Urinary bladder (tissue), 4 donors: Measurements from ENCODE around the gene TNNI2. TPM values are rescaled to one million over a fixed set of nuclear protein-coding genes. Genes with fewer than 3 reads are reported as not detected.
A peak's percentile ranks its signal among the peaks of the same experiment; 100 is the strongest.

ENCODE experiments used
- DNase-seq: peaks from one replicate; pipeline ENCODE4 v3.0.0-alpha.2; 2015; ENCODE audit errors: extremely low spot score
- H3K27ac ChIP-seq: one replicate; pipeline ENCODE4 v1.5.1; 2013; ENCODE audit warnings: low read depth, mild to moderate bottlenecking, moderate library complexity
- H3K36me3 ChIP-seq: one replicate; pipeline ENCODE4 v1.6.1; 2013; ENCODE audit warnings: mild to moderate bottlenecking, moderate library complexity; ENCODE audit not compliant: insufficient read depth
- H3K4me1 ChIP-seq: one replicate; pipeline ENCODE4 v1.6.1; 2013; ENCODE audit warnings: mild to moderate bottlenecking, moderate library complexity; ENCODE audit not compliant: insufficient read depth
- H3K4me3 ChIP-seq: one replicate; pipeline ENCODE4 v1.5.1; 2013; ENCODE audit warnings: low read depth, low read length
- WGBS: extraction: QIAGEN DNeasy Blood & Tissue Kit; methylation state at CpG from one replicate; pipeline ENCODE4 v1.1.7; 2013; 5-methylcytosine and 5-hydroxymethylcytosine counted together
- polyA plus RNA-seq: library from polyadenylated mRNA; stranded (reverse); fragments of 200-250 nt; gene quantifications from one replicate; pipeline ENCODE4 v1.2.3, GENCODE V29; 2013
- total RNA-seq: library from RNA; depleted of rRNA; stranded (reverse); fragments of >200 nt; gene quantifications from one replicate; pipeline ENCODE4 v1.2.3, GENCODE V29; 2014
- donor health status: healthy with polysubstance abuse.
- donor health status: healthy.

The TNNI2 gene
- total and polyA plus RNA-seq, 2 donors, result 4.6 to 32.6 TPM

GRCh38 chr11:1825039-1825740 lies 13.6 kb upstream of the TNNI2 start:
- Histone ChIP-seq H3K4me1 (no peaks in the 10 kb centered on the region), H3K27ac (no peak overlapping the region), H3K36me3 (no peaks in the 10 kb centered on the region), H3K4me3 (no peak overlapping the region)
- no peak for DNase-seq
- WGBS, result 67% methylated on average over 26 of the region's 26 CpGs

DNA sequence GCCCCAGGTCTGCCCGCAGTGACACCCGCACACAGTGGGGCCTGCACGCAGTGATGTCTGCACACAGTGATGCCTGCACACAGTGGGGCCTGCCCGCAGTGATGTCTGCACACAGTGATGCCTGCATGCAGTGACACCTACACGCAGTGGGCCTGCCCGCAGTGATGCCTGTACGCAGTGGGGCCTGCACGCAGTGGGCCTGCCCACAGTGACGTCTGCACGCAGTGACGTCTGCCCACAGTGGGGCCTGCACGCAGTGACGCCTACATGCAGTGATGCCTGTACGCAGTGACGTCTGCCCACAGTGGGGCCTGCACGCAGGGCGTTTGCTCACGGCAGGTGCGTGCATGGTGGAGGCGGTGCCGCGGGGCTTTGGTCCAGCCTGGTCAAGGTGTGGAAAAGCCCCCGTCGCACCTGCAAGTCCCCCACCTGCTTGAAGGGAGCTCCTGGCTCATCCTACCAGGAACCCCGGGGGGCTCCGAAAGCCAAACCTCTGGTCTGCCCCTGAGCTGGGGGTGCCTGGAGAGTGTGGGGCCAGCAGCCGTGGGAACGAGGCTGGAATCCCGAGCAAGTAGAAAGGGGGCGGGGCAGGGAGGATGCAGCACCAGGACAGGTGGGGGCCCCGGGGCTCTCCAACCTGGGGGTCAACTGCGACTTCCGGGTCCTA lies 12.9 kb upstream of the TNNI2 start:
- Histone ChIP-seq H3K27ac (no peak overlapping the region), H3K4me3 (no peak overlapping the region), H3K4me1 (no peaks in the 10 kb centered on the region), H3K36me3 (no peaks in the 10 kb centered on the region)
- WGBS, result 95% methylated on average over 33 of the region's 33 CpGs
- no peak for DNase-seq

DNA sequence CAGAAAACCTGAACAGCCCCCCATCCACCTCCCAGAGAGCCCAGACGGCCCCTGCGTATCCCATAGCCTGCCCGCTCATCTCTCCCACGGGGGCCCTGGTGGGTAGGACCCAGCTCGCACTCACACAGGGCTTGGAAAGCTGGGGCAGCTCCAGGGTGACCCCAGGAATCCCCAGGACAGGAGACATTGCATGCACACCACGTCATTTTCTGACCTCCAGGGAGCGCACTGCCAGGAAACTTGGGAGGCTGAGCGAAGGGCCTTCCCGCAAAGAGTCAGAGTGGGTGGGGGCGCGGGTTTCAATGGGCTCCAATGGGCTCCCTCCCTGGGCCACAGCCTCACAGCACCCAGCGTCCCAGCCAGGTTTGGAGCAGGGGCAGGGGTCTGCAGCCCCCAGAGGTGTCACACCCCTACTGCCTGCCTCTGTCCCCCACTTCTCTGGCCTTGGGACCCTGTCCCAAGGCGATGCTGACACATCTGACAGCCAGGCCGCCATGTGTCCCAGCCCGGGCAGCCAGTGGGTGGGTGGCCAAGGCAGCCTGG lies 12.2 kb upstream of the TNNI2 start:
- WGBS, result 83% methylated on average over 15 of the region's 15 CpGs
- no peak overlapping the region for H3K27ac ChIP-seq
- no peaks in the 10 kb centered on the region for H3K4me1 ChIP-seq
- DNase-seq, result no peak
- H3K36me3 ChIP-seq, result no peaks in the 10 kb centered on the region
- H3K4me3 ChIP-seq, result no peak overlapping the region

- Histone ChIP-seq H3K4me3 (no peak overlapping the region), H3K27ac (no peak overlapping the region), H3K4me1 (no peaks in the 10 kb centered on the region), H3K36me3 (no peaks in the 10 kb centered on the region)
- DNase-seq, result no peak
- 53% methylated on average over 27 of the region's 27 CpGs for WGBS
Observed at GRCh38 chr11:1827095-1827813, 11.5 kb upstream of the TNNI2 start.

DNA sequence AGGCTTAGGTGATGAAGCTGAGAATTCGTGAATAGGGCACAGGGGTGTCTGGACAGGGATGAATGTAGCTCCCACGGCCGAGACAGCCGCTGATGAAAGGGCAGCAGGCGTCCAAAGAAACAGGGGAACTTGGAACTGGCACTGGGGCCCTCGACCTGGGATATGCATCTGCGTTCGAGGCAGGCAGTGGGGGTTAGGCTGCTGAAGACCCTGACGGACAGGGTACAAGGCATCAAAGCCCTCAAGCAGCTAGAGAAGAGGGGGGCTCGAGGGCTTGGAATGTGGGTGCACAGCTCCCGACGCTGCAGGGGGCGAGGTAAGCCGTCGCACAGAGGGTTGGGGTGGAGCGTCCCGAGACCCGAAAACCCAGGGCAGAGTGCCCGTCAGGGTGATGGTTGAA lies 10.8 kb upstream of the TNNI2 start:
- H3K4me1 ChIP-seq, result no peaks in the 10 kb centered on the region
- WGBS, result 87% methylated on average over 19 of the region's 19 CpGs
- H3K36me3 ChIP-seq, result no peaks in the 10 kb centered on the region
- DNase-seq, result no peak
- H3K4me3 ChIP-seq, result no peak overlapping the region
- no peak overlapping the region for H3K27ac ChIP-seq

DNA sequence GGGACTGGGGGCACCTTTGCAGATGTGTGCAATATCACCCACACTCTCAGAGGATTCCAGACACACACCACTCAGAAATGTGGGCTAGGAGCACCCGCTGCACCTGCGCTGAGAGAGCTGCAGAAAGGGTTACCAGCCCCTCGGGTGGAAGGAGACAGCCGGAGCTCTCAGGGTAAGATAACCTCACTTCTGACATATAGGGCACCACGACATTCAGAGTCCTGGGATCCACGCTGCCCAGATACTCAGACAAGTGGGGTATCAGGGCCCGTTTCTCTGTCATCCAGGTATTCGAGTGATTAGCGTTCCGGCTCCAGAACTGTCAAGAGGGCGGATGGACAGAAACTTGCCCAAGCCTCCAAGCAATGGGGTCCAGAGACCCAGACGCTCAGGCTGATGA lies 10.2 kb upstream of the TNNI2 start:
- 89% methylated on average over 12 of the region's 12 CpGs for WGBS
- Histone ChIP-seq H3K4me1 (no peaks in the 10 kb centered on the region), H3K27ac (no peak overlapping the region), H3K36me3 (no peaks in the 10 kb centered on the region), H3K4me3 (no peak overlapping the region)
- no peak for DNase-seq

DNA sequence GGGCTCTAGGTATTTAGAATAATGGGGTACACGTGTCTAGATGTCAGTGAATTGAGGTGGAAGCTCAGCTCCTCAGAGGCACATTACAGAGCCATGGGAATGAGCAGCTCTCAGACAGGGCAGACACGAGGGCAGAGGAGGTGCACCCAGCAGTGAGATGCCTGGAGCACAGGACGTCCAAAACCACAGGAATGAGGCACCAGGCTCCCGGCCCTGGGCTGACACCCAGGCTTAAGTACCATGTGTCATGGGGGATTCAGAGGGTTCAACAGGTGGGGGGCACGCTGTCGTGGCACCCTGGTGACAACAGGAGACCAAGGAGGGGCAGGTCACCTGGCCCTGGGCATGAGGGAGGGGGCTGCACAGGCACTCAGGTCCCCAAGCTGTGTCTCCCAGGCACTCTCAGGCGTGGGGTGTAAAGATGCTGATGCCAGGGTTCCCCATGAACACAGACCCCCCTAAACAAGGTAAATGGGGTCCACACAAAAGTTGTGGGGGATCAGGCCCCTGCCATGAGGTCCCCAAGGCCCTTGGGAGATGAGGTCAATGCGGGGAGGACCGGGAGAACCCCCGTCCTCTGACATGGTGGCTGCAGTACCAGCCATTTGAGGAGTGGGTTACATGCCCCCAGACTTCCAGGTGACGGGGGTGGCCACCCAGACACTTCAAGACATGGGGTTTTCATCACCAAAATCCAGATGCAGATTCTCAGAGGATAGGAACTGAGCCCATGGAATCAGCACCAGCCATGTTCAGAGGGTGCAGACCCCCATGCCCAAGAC lies 9.6 kb upstream of the TNNI2 start:
- no peak for DNase-seq
- no peaks in the 10 kb centered on the region for H3K36me3 ChIP-seq
- H3K4me3 ChIP-seq, result no peak overlapping the region
- no peak overlapping the region for H3K27ac ChIP-seq
- 80% methylated on average over 11 of the region's 11 CpGs for WGBS
- no peaks in the 10 kb centered on the region for H3K4me1 ChIP-seq

GRCh38 chr11:1830004-1830321 lies 8.8 kb upstream of the TNNI2 start:
- H3K27ac ChIP-seq, result no peak overlapping the region
- no peaks in the 10 kb centered on the region for H3K36me3 ChIP-seq
- no peak overlapping the region for H3K4me3 ChIP-seq
- H3K4me1 ChIP-seq, result no peaks in the 10 kb centered on the region
- no peak for DNase-seq
- WGBS, result 63% methylated on average over 6 of the region's 6 CpGs

GRCh38 chr11:1830322-1831223 lies 8.2 kb upstream of the TNNI2 start:
- Histone ChIP-seq H3K27ac (peak overlapping the region; percentile 64), H3K4me3 (no peak overlapping the region), H3K4me1 (no peaks in the 10 kb centered on the region), H3K36me3 (no peaks in the 10 kb centered on the region)
- 68% methylated on average over 33 of the region's 33 CpGs for WGBS
- DNase-seq, result peak; percentile 74

- Histone ChIP-seq H3K27ac (peak overlapping the region; percentile 34), H3K36me3 (no peaks in the 10 kb centered on the region), H3K4me1 (no peaks in the 10 kb centered on the region), H3K4me3 (no peak overlapping the region)
- WGBS, result 72% methylated on average over 26 of the region's 26 CpGs
- DNase-seq, result no peak
Observed at GRCh38 chr11:1831338-1832210, 7.2 kb upstream of the TNNI2 start.

- no peak for DNase-seq
- no peaks in the 10 kb centered on the region for H3K4me1 ChIP-seq
- 15% methylated on average over 40 of the region's 40 CpGs for WGBS
- no peak overlapping the region for H3K4me3 ChIP-seq
- peak overlapping the region; percentile 34 for H3K27ac ChIP-seq
- no peaks in the 10 kb centered on the region for H3K36me3 ChIP-seq
Observed at GRCh38 chr11:1832211-1832919, 6.4 kb upstream of the TNNI2 start.
